Liver (tissue), 9 donors: ENCODE results near the gene EBPL. TPM values are rescaled to one million over a fixed set of nuclear protein-coding genes. Genes with fewer than 3 reads are reported as not detected.

ENCODE experiments used
- DNase-seq: peaks from one replicate; pipeline ENCODE4 v3.0.0-alpha.2; 2017; ENCODE audit warnings: low spot score
- H3K27ac ChIP-seq, 2 donors: one replicate each; pipeline ENCODE4 v1.7.0; 2013; ENCODE audit warnings: inconsistent platforms in 2 of 2, low read length in 2 of 2, control low read depth in 1 of 2, low read depth in 1 of 2, mild to moderate bottlenecking in 1 of 2
- H3K27me3 ChIP-seq, 4 donors: one replicate each; pipeline versions ENCODE4 v1.6.1 to v1.7.0; 2013; ENCODE audit warnings: low read length in 3 of 4, inconsistent platforms in 1 of 4, mild to moderate bottlenecking in 1 of 4, moderate library complexity in 1 of 4; ENCODE audit not compliant: control insufficient read depth in 4 of 4, insufficient read depth in 4 of 4
- H3K36me3 ChIP-seq, 4 donors: one replicate each; pipeline versions ENCODE4 v1.6.1 to v1.7.0; 2013; ENCODE audit warnings: low read length in 3 of 4, mild to moderate bottlenecking in 3 of 4, low read depth in 1 of 4, moderate library complexity in 1 of 4; ENCODE audit not compliant: control insufficient read depth in 4 of 4, insufficient read depth in 3 of 4
- H3K4me1 ChIP-seq, 4 donors: one replicate each; pipeline versions ENCODE4 v1.6.1 to v1.7.0; 2013; ENCODE audit warnings: low read length in 3 of 4, mild to moderate bottlenecking in 3 of 4, moderate library complexity in 1 of 4; ENCODE audit not compliant: control insufficient read depth in 4 of 4, insufficient read depth in 4 of 4
- H3K4me3 ChIP-seq, 3 donors: one replicate each; pipeline versions ENCODE4 v1.6.1 to v1.7.0; 2013; ENCODE audit warnings: low read length in 3 of 3, control low read depth in 1 of 3, low read depth in 1 of 3, mild to moderate bottlenecking in 1 of 3
- H3K9ac ChIP-seq, 2 donors: one replicate each; pipeline ENCODE4 v1.7.0; 2013; ENCODE audit warnings: low read length in 2 of 2, mild to moderate bottlenecking in 2 of 2, moderate library complexity in 2 of 2, control low read depth in 1 of 2, low read depth in 1 of 2
- H3K9me3 ChIP-seq, 4 donors: one replicate each; pipeline versions ENCODE4 v1.6.1 to v1.7.0; 2013; ENCODE audit warnings: low read length in 3 of 4; ENCODE audit not compliant: control insufficient read depth in 4 of 4
- EGR1 ChIP-seq, 2 donors: IDR thresholded peaks; 2 replicates each; pipeline ENCODE4 v1.6.1; 2016 to 2018; ENCODE audit warnings: antibody characterized with exemption in 2 of 2, low read depth in 2 of 2
- FOXA1 ChIP-seq: IDR thresholded peaks from 2 replicates; pipeline ENCODE4 v1.6.1; 2016; ENCODE audit warnings: antibody characterized with exemption
- FOXA2 ChIP-seq: IDR thresholded peaks from 2 replicates; pipeline ENCODE4 v1.6.1; 2016; ENCODE audit warnings: antibody characterized with exemption
- GABPA ChIP-seq, 2 donors: IDR thresholded peaks in 1 of 2; conservative IDR thresholded peaks in 1 of 2; 2 replicates each; pipeline ENCODE4 v1.6.1; 2016; ENCODE audit warnings: antibody characterized with exemption in 2 of 2, mild to moderate bottlenecking in 1 of 2, moderate library complexity in 1 of 2
- HNF4A ChIP-seq, 2 donors: conservative IDR thresholded peaks; 2 replicates each; pipeline ENCODE4 v1.6.1; 2016; ENCODE audit warnings: antibody characterized with exemption in 2 of 2, mild to moderate bottlenecking in 2 of 2
- HNF4G ChIP-seq: IDR thresholded peaks from 2 replicates; pipeline ENCODE4 v1.6.1; 2016; ENCODE audit warnings: antibody characterized with exemption
- NR2F2 ChIP-seq: IDR thresholded peaks from 2 replicates; pipeline ENCODE4 v1.6.1; 2016; ENCODE audit warnings: antibody characterized with exemption
- RAD21 ChIP-seq, 2 donors: IDR thresholded peaks; 2 replicates each; pipeline ENCODE4 v1.6.1; 2016; ENCODE audit warnings: antibody characterized with exemption in 2 of 2, mild to moderate bottlenecking in 2 of 2
- SP1 ChIP-seq: IDR thresholded peaks from 2 replicates; pipeline ENCODE4 v1.6.1; 2018; ENCODE audit warnings: antibody characterized with exemption, mild to moderate bottlenecking
- TAF1 ChIP-seq: conservative IDR thresholded peaks from 2 replicates; pipeline ENCODE4 v1.6.1; 2016; ENCODE audit warnings: antibody characterized with exemption, mild to moderate bottlenecking
- YY1 ChIP-seq: IDR thresholded peaks from 2 replicates; pipeline ENCODE4 v1.6.1; 2016; ENCODE audit warnings: antibody characterized with exemption, mild to moderate bottlenecking
- WGBS: extraction: QIAGEN DNeasy Blood & Tissue Kit; methylation state at CpG from one replicate; pipeline ENCODE4 v1.1.7; 2013; 5-methylcytosine and 5-hydroxymethylcytosine counted together
- polyA plus RNA-seq, 2 donors: library from polyadenylated mRNA; stranded (reverse) in 1 of 2; unstranded in 1 of 2; fragments of 200-250 nt in 1 of 2; fragments of >200 nt in 1 of 2; fragmentation: Nextera tagmentation in 1 of 2; extraction: Ambion mirVana in 1 of 2; gene quantifications; one replicate each; pipeline versions ENCODE4 v1.2.1 to v1.2.3, GENCODE V29; 2013 to 2015
- total RNA-seq, 2 donors: library from RNA; depleted of rRNA; stranded (reverse); fragments of >200 nt; gene quantifications; one replicate each; pipeline ENCODE4 v1.2.3, GENCODE V29; 2014
- TF ChIP-seq, protein P1 (sequence below): IDR thresholded peaks from 2 replicates; pipeline ENCODE4 v1.6.1; 2016; ENCODE audit warnings: antibody characterized with exemption, mild to moderate bottlenecking
- TF ChIP-seq, protein P2 (sequence below): IDR thresholded peaks from 2 replicates; pipeline ENCODE4 v1.6.1; 2016; ENCODE audit warnings: antibody characterized with exemption
- TF ChIP-seq, protein P3 (sequence below): IDR thresholded peaks from 2 replicates; pipeline ENCODE4 v1.6.1; 2016; ENCODE audit warnings: antibody characterized with exemption
- TF ChIP-seq, protein P4 (sequence below): IDR thresholded peaks from 2 replicates; pipeline ENCODE4 v1.6.1; 2016; ENCODE audit warnings: antibody characterized with exemption
- donor health status: healthy.
- donor health status: healthy.
- donor health status: healthy.
- donor health status: healthy.
- donor health status: healthy.

The EBPL gene
- total and polyA plus RNA-seq, 4 donors = 44.3 to 122 (median 50.7) TPM

DNA sequence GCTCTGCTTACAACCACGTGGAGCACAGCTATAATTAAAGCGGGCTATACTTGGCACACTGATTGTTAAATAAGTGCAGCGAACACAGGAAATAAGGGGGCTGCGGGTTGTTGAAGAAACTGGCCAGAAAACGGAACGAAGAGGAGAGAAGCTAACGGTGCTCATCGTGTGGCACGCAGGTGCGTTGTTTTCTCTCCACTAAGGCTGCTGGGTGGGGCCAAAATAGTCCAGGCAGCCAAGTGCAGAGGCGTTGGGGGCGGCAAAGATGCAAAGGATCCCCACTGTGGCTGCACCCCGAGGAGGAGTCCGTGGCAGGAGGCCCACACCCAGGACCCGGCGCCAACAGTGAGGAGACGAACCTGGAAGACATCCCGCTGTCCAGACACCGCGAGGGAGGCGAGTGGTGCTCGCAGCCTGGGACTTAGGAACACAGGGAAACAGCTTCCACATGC is 71.1 kb downstream of the EBPL start:
- H3K9me3 ChIP-seq = no peaks in the 10 kb centered on the region
- no peak overlapping the region for H3K9ac ChIP-seq
- H3K36me3 ChIP-seq = no peaks in the 10 kb centered on the region
- peaks cover 0 to 7% (median 4%) of the 10 kb centered on the region in 4 donors for H3K4me1 ChIP-seq
- no peak for DNase-seq
- H3K4me3 ChIP-seq = no peak overlapping the region
- TF ChIP-seq NR2F2 (no peak), YY1 (no peak)
- TF ChIP-seq, protein P1, sequence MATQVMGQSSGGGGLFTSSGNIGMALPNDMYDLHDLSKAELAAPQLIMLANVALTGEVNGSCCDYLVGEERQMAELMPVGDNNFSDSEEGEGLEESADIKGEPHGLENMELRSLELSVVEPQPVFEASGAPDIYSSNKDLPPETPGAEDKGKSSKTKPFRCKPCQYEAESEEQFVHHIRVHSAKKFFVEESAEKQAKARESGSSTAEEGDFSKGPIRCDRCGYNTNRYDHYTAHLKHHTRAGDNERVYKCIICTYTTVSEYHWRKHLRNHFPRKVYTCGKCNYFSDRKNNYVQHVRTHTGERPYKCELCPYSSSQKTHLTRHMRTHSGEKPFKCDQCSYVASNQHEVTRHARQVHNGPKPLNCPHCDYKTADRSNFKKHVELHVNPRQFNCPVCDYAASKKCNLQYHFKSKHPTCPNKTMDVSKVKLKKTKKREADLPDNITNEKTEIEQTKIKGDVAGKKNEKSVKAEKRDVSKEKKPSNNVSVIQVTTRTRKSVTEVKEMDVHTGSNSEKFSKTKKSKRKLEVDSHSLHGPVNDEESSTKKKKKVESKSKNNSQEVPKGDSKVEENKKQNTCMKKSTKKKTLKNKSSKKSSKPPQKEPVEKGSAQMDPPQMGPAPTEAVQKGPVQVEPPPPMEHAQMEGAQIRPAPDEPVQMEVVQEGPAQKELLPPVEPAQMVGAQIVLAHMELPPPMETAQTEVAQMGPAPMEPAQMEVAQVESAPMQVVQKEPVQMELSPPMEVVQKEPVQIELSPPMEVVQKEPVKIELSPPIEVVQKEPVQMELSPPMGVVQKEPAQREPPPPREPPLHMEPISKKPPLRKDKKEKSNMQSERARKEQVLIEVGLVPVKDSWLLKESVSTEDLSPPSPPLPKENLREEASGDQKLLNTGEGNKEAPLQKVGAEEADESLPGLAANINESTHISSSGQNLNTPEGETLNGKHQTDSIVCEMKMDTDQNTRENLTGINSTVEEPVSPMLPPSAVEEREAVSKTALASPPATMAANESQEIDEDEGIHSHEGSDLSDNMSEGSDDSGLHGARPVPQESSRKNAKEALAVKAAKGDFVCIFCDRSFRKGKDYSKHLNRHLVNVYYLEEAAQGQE = no peak
- no peaks in the 10 kb centered on the region for H3K27me3 ChIP-seq
- H3K27ac ChIP-seq = no peak overlapping the region
- WGBS = 85% methylated on average over 22 of the region's 22 CpGs

DNA sequence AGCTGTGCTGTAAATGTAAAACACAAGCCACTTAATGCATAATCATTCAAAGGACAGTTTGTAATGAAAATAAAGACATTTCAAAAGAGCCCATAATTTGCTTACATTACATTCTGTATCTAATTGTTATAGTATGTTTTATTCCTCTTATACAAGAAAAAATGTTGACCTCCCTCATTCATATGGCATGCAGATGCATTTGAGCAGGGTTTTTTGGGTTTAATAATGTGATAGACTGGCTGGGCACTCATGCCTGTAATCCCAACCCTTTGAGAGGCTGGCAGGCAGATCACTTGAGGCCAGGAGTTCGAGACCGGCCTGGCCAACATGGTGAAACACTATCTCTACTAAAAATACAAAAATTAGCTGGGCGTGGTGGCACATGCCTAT is 74.6 kb downstream of the EBPL start:
- H3K9ac ChIP-seq = no peak overlapping the region
- 95% methylated on average over 3 of the region's 3 CpGs for WGBS
- H3K4me1 ChIP-seq = no peaks in the 10 kb centered on the region
- no peak overlapping the region for H3K27ac ChIP-seq
- no peak for DNase-seq
- H3K4me3 ChIP-seq = no peak overlapping the region
- no peaks in the 10 kb centered on the region for H3K27me3 ChIP-seq
- TF ChIP-seq TAF1 = no peak
- TF ChIP-seq, protein P1 = no peak
- no peak for TF ChIP-seq HNF4G
- no peak for TF ChIP-seq NR2F2
- TF ChIP-seq, protein P2, sequence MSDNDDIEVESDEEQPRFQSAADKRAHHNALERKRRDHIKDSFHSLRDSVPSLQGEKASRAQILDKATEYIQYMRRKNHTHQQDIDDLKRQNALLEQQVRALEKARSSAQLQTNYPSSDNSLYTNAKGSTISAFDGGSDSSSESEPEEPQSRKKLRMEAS = no peak
- TF ChIP-seq RAD21 (IDR thresholded peaks at IDR 0.05) = no peak
- no peak for TF ChIP-seq EGR1 (IDR thresholded peaks at IDR 0.05; ENCODE audit: low read depth in 2 of 2)
- no peak for TF ChIP-seq SP1
- no peak for TF ChIP-seq FOXA2
- TF ChIP-seq, protein P3, sequence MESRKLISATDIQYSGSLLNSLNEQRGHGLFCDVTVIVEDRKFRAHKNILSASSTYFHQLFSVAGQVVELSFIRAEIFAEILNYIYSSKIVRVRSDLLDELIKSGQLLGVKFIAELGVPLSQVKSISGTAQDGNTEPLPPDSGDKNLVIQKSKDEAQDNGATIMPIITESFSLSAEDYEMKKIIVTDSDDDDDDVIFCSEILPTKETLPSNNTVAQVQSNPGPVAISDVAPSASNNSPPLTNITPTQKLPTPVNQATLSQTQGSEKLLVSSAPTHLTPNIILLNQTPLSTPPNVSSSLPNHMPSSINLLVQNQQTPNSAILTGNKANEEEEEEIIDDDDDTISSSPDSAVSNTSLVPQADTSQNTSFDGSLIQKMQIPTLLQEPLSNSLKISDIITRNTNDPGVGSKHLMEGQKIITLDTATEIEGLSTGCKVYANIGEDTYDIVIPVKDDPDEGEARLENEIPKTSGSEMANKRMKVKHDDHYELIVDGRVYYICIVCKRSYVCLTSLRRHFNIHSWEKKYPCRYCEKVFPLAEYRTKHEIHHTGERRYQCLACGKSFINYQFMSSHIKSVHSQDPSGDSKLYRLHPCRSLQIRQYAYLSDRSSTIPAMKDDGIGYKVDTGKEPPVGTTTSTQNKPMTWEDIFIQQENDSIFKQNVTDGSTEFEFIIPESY = no peak
- TF ChIP-seq, protein P4, sequence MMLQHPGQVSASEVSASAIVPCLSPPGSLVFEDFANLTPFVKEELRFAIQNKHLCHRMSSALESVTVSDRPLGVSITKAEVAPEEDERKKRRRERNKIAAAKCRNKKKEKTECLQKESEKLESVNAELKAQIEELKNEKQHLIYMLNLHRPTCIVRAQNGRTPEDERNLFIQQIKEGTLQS = no peak
- no peak for TF ChIP-seq FOXA1
- TF ChIP-seq HNF4A (conservative IDR thresholded peaks at IDR 0.05) = no peak
- no peak for TF ChIP-seq GABPA (IDR thresholded peaks at IDR 0.05 in 1 of 2, conservative IDR thresholded peaks at IDR 0.05 in 1 of 2)
- no peaks in the 10 kb centered on the region for H3K36me3 ChIP-seq
- H3K9me3 ChIP-seq = no peaks in the 10 kb centered on the region
